Measurements from ENCODE around the gene CPA5. TPM values are rescaled to one million over a fixed set of nuclear protein-coding genes. Genes with fewer than 3 reads are reported as not detected.
A peak's percentile ranks its signal among the peaks of the same experiment; 100 is the strongest.

The CPA5 gene
- total RNA-seq, 1 donor = not detected

DNA sequence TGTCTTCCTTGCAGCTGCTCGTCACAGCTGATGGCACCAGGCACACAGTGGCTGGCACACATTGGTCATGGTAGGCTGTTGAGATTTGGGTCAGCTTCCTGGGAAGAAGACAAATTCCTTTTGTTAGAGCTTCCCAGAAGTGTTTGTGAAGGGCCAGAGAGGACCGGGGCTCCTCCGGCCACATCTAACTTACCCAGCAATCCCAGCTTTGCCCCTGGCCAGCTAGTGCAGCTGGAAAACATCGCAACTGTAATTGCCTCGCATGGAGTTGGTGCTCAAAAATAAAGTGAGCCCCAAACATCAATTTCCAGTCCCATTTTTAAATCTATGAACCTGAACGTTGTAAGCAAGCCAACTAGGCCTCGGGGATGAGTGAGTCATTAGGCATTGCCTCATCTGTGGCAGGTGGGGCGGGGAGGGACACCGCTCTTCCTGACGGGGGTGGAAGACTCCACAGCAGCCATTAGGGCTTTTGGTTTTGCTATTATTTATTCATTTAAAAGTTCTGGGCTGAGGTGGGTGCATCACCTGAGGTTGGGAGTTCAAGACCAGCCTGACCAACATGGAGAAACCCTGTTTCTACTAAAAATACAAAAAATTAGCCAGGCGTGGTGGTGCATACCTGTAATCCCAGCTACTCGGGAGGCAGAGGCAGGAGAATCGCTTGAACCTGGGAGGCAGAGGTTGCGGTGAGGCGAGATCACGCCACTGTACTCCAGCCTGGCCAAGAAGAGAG, 12.4 kb downstream of the CPA5 start:
- DNase-seq (ENCODE audit: low read depth in 2 of 3, low spot score in 2 of 3) = peak in 2 of 3 donors; percentile 20 to 26

GRCh38 chr7:130358471-130358870, 13.9 kb downstream of the CPA5 start:
- DNase-seq (ENCODE audit: low read depth in 2 of 3, low spot score in 2 of 3) = no peak

- DNase-seq (ENCODE audit: low read depth in 2 of 3, low spot score in 2 of 3) = no peak
Observed at GRCh38 chr7:130359276-130359857, 14.8 kb downstream of the CPA5 start.

GRCh38 chr7:130360518-130360917, 15.9 kb downstream of the CPA5 start:
- DNase-seq (ENCODE audit: low read depth in 2 of 3, low spot score in 2 of 3) = no peak

- no peak for DNase-seq (ENCODE audit: low read depth in 2 of 3, low spot score in 2 of 3)
Observed at GRCh38 chr7:130361681-130362080, 17.1 kb downstream of the CPA5 start.

DNA sequence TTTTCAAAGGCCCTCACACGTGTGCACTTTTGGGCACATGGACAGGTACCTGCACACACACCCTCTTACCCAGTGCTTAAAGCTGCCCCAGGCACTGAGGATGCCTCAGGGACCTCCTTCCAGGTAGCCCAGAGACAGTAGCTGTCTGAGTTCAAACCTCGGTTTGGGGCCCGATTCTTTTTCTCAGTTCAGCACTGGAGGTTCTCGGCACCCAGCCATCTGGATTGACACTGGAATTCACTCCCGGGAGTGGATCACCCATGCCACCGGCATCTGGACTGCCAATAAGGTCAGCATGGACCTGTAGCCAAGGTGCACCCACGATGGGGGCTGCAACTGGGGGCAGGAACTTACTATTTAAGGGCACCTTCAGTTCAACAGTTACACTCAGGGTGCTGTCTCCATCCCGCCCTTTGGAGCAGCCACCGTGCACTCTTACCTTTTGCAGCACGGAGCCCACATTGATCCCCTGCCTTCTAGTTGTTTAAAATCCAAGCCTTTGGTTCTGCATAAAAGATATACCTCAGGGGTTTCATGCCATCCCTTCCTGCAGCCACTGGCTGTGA, 17.7 kb downstream of the CPA5 start:
- no peak for DNase-seq (ENCODE audit: low read depth in 2 of 3, low spot score in 2 of 3)

GRCh38 chr7:130363026-130363847, 18.6 kb downstream of the CPA5 start:
- DNase-seq (ENCODE audit: low read depth in 2 of 3, low spot score in 2 of 3) = no peak

DNA sequence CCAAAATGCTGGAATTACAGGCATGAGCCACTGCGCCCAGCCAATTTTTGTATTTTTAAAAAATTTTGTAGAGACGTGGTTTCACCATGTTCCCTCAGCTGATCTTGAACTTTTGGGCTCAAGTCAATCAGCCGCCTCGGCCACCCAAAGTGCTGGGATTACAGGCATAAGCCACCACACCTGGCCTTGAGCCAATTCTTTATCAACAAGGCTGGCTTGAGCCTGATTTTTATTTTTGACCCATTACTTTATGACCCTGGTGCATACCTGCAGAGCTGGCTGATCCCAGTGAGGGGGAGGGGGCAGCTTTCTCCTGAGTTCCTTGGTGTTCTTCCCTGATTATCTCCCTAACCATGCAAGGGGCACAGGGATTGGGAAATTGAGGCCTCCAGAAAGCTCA, 19.8 kb downstream of the CPA5 start:
- DNase-seq (ENCODE audit: low read depth in 2 of 3, low spot score in 2 of 3) = no peak

- DNase-seq (ENCODE audit: low read depth in 2 of 3, low spot score in 2 of 3) = no peak
Observed at GRCh38 chr7:130365088-130365487, 20.5 kb downstream of the CPA5 start.

DNA sequence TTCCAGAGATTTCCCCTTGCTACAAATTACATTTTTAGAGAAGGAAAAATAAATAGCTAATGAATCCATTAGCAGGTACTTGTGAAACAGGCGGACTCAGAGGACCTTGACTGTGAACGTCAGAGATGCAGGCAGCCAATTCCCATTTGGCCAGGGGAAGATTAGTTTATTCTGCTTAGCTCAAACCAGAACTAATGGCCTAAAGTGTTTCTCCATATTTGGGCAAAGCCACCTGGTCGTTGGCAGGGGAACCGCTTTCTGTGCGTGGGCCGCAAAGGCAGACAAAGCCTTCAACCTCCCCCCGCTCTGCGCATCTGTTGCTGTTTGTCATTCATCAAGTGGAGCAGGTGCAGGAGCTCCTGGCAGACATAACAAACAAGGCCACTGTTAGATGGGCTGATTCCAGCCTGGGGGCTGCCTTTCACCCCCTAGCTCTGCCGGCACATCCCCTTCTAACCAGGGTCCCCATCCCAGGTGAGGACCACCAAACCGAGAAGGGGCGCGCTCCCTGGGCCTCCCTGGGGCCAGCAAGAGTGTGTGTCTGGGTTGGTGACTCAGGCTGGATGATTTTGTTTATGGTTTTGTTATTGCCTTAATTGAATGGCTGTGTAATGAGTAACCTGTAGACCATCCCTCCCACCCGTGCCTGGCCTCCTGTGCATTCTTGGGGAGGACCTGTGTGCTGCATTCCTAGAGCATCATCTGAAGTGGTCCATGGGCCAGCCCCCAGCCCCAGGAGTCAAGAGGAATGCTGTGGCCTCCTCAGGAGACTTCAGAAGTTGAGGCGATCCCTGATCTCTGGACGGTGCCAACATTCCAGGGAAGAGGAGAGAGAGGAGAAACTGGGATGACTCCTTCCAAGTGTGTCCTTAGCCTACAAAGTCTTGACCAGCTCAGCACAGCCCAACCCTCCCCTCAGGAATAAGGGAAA, 21.2 kb downstream of the CPA5 start:
- no peak for DNase-seq (ENCODE audit: low read depth in 2 of 3, low spot score in 2 of 3)

- DNase-seq (ENCODE audit: low read depth in 2 of 3, low spot score in 2 of 3) = no peak
Observed at GRCh38 chr7:130366564-130366963, 21.9 kb downstream of the CPA5 start.

DNA sequence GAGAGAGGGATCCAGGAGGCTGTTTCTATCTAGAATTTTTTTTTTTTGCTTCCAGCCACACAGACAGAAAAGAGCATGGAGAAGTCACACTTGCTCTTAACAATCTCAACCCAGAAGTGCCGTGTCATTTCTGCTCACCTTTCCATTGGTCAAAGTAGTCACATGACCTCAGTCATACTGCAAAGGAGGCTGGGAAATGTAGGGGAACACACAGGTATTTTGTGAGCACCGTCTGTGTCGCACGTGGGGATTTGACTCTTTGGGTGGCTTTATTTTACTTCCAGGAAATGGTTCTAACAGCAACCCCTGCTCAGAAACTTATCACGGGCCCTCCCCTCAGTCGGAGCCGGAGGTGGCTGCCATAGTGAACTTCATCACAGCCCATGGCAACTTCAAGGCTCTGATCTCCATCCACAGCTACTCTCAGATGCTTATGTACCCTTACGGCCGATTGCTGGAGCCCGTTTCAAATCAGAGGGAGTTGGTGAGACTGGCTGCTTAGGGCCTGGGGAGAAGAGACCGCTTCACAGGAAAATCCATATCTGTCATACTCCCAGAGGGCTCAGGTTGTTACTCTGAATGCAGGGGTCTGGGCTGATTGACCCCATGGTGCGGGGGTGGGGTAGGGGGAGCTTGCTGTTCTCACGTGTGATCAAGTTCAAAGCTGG, 22.6 kb downstream of the CPA5 start:
- DNase-seq (ENCODE audit: low read depth in 2 of 3, low spot score in 2 of 3) = no peak

DNA sequence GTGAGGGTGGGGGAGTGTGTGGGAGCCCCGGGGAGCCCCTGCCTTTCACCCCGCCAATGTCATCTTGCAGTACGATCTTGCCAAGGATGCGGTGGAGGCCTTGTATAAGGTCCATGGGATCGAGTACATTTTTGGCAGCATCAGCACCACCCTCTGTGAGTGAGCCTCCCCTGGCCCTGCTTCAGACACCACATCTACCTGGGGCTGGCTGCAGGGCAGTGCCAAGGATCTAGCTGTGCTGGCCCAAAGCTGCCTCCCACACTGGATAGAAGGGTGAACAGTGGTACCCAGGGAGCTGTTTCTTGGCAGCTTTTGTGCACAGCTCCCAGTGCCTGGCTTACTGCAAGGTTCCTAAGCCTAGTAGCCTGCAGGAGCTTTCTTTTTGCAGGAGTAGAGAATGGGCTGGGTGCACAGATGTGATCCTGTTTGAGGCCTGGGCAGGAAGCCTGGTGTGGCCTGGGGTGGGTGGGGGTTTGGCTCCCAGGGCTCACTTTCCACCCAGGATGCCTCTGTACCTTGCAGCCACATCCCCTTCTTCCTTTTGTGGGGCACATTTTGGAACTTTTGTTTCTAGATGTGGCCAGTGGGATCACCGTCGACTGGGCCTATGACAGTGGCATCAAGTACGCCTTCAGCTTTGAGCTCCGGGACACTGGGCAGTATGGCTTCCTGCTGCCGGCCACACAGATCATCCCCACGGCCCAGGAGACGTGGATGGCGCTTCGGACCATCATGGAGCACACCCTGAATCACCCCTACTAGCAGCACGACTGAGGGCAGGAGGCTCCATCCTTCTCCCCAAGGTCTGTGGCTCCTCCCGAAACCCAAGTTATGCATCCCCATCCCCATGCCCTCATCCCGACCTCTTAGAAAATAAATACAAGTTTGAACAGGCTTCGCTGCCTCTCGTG, 23.5 kb downstream of the CPA5 start:
- DNase-seq (ENCODE audit: low read depth in 2 of 3, low spot score in 2 of 3) = peak in 2 of 3 donors; percentile 24 to 53

DNA sequence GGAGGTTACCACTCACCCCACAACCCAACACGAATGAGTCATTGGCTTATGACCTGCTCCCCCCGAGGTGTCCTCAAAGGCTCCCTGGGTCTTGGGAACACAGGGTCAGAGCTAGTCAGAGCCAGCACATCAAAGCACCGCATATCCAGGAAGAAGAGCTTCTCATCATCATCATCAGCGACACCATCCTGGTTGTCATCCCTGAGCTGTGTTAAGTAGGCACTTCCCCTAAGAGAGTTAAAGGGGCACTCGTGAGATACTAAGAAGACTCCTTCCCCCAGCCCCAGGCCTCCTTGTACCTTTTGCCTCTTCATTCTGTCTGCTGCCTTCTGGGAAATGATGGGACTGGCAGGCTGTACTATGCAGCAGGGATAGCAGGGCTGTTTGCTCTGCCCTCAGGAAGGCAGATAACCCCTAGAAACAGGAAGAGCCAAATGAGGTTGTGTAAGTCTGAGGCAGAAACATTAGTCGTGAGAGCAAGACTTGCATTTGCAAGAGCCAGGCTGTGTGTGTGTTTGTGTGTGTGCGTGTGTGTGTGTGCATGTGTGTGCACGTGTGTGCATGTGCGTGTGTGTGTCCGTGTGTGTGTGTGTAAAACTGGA, 24.6 kb downstream of the CPA5 start:
- peak in 2 of 3 donors; percentile 30 to 49 for DNase-seq (ENCODE audit: low read depth in 2 of 3, low spot score in 2 of 3)

DNA sequence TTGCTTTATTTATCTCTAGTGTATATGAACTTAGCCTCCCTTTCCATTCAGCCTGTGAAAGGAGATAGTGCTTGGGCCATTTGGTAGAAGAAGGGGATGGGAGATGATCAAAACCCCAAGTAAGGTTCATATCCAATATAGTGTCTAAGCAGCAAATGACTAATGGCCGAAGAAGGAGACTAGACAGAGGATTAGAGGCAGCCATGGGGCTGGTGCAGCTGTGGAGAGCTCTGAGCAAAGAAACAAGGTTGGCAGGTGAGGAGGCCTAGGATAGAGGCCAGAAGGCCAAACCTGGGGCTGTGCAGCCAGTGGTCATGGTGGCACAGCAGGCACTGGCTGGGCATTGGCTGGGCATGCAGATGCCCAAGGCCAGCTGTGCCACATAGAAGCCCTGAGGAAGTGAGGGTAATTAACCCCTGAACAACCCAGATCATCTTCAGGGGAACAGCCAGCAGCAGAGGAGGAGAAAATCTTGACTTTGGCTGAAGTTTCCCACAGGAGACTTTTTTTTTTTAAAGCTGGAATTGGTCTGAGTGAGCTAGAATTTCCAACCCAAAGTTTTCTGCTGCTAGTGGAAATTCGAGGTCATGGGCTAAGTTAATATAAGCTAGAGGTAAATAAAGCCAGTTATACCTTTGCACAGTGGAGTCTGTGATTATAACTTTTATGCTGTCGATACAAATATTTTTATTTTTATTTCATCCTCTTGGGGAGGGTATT, 25.4 kb downstream of the CPA5 start:
- no peak for DNase-seq (ENCODE audit: low read depth in 2 of 3, low spot score in 2 of 3)

DNA sequence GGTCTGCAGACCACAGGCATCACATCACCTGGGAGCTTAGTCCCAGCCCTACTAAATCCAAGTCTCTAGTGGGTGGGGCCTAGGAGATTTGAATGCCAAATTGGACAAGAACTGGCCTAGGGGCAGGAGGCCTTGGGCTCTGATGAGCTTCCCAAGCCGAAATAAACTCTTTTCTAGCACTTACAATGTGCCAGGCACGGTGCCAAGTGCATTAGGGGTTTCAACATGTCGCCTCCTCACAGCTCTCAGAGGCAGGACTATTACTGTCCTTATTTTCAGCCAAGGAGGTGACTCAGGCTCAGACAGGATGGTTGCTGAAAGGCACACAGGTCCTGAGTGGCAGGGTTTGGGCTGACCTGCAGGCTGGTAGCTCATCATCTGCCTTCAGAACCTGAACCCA, 26.4 kb downstream of the CPA5 start:
- DNase-seq (ENCODE audit: low read depth in 2 of 3, low spot score in 2 of 3) = no peak

GRCh38 chr7:130372402-130373165, 28.0 kb downstream of the CPA5 start:
- no peak for DNase-seq (ENCODE audit: low read depth in 2 of 3, low spot score in 2 of 3)

Data from hematopoietic multipotent progenitor cell (in vitro differentiated cells).